Activated CD8-positive, alpha-beta memory T cell treated with anti-CD3 and anti-CD28 coated beads for 4 hours (primary cell): ENCODE measurements around the gene ENG.

Experiments used
- DNase-seq, 2 donors: peaks; one replicate each; pipeline ENCODE4 v3.0.0-alpha.2; 2020; ENCODE audit warnings: low read depth in 2 of 2

ENG gene

GRCh38 chr9:127865645-127866464, 11.4 kb upstream of the ENG start:
- no peak for DNase-seq

- DNase-seq, result no peak
Measured at GRCh38 chr9:127863191-127863621, 8.7 kb upstream of the ENG start.

DNA sequence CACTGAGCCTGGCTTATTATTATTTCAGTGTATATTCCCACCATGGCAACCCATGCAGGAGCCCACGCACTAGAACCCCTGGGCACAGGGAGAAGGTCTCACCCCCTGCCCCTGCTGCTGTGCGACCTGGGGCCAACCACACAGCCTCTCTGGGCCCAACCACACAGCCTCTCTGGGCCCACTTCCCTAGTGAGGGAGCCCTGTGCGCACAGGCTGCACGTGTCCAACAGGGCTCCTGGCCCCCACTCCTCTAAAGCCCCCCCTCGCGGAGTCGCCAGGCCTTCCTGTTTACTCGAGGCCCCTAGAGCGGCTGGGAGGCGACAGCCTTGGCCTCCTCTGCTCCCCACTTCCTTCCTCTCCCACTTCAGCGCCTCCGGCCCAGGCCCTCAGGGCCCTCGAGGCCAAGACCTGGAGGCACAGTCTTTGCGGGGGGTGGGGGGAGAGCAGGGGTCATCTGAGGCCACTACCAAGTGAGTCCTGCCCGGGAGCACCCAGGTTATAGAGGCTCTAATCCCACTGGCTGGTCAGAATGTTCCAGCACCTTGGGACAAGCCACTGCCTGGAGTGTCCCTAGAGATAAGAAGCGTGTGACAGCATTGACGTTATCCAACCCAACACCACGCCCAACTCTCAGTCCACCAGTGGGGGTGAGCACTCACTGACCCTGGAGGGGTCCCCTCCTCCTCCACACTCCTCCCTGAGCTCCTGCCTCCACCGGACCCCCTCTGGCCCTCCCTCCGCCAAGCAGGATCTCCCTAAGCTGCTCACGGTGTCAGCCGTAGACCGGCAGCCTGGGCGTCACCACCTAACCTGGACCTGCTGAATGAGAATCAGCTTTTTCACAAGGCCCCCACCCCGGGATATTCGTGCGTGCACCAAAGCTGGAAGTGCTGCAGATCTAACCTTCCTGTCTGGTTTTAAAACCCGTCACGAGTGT, 7.9 kb upstream of the ENG start:
- DNase-seq, result peak in 1 of 2 donors; percentile 10

DNA sequence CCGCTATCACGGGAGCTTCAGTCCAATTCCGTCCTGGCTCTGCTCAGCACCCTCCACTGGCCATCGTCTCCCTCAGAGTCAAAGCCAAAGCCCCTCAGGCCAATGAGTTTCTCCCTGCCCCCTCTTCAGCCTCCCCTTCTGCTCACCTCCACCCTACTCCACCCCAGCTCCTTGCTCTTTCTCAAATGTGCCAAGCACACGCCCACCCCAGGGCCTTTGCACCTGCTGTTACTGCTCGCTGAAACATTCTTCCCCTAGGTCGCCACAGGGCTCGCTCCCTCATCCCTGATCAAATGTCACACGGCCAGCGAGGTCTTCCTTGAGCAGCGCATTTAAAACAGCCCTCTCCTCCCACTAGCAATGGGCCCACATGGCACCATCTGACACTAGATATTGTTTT, 6.3 kb upstream of the ENG start:
- DNase-seq, result no peak

- no peak for DNase-seq
Measured at GRCh38 chr9:127860260-127860659, 5.8 kb upstream of the ENG start.

GRCh38 chr9:127858041-127858512, 3.6 kb upstream of the ENG start:
- DNase-seq, result no peak

DNA sequence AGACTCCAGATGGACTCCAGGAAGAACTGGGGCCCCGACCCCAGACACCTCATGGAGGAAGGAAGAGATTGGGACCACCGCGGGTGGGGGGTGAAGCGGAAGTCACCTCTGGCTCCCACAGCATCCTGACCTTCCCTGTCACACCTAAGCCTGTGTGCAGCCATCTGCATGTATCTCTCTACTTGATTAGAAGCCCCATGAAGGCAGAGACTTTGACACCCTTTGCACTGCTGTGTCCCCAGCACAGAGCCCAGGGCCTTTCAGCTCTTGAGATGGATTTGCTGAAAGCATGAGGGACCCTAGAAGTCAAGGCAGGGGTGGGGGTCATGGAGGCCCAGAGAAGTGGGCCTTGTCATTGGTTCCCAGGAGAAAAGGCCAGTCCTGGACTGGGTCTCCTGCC, 2.8 kb upstream of the ENG start:
- no peak for DNase-seq

DNA sequence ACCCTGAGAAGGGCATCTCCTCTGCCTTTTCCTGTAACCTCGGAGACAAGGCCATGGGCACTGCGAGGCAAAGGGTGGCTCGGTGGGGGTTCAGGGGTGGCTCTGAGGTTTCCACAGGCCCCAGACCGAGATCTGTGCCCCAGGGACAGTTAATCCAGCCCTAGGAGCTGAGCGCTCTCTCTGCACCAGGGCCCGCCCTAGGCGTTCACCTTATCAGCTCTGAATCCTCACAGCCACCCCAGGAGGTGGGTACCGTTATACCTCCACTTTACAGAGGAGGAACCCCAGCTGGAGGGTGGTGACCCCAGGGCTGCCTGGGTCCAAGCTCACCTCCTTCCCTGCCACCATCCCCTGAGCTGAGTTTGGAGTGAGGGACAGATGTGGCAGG, 2.3 kb upstream of the ENG start:
- DNase-seq, result no peak

DNA sequence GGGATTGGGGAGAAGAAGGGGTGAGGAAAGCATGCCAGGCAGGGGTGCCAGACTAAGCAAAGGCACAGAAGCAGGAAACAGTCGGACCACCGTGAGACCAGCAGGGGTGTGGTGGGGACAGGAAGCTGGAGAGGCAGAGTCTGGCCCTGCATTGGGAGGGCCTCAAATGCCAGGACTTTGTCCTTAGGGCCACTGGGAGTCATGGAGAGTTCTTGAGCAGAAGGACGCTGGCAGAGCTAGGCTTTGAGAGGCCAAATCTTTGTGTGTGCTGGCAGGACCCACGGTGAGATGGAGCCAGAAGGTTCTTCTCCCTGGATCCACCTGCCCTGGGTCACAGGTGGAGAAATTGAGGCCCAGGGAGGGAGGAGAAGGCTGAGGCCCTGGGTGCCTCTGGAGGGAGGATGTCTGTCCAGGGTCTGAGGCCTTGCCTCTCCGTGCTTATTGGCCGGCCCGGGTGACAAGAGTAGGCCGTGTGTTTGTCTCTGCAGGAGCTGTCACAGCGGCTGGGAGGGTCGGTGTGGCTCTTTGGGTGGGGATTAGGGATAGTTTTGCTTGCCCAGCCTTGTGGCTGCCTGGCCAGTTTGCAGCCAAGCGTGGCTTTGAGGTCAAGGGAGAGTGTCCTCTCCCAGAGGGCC, 1.8 kb upstream of the ENG start:
- no peak for DNase-seq

GRCh38 chr9:127855522-127855921, 1.1 kb upstream of the ENG start:
- DNase-seq, result no peak

GRCh38 chr9:127854960-127855359, 502 bp upstream of the ENG start:
- DNase-seq, result no peak

GRCh38 chr9:127853312-127854183, 910 bp downstream of the ENG start:
- no peak for DNase-seq

- DNase-seq, result no peak
Measured at GRCh38 chr9:127852829-127853228, 1.6 kb downstream of the ENG start.

- no peak for DNase-seq
Measured at GRCh38 chr9:127850286-127850830, 4.1 kb downstream of the ENG start.

GRCh38 chr9:127848756-127849504, 5.5 kb downstream of the ENG start:
- no peak for DNase-seq

- no peak for DNase-seq
Measured at GRCh38 chr9:127847833-127848755, 6.4 kb downstream of the ENG start.

DNA sequence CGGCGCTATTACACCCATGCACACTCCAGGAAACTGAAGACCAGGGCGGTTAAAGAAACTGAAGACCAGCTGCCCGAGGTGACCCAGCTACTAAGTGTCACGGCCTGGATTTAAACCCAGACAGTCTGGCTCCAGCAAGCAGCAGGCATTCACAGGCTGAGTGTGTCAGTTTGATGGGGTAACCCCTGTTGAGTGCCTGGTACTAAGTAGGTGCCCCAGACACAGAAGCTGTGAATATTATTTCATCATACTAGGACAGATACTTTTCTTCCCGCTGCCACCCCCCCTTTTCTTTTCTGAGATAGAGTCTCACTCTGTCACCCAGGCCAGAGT, 7.3 kb downstream of the ENG start:
- DNase-seq, result no peak

- no peak for DNase-seq
Measured at GRCh38 chr9:127846443-127847177, 7.8 kb downstream of the ENG start.
